BE2C (cell line): ENCODE results near the gene LETMD1. TPM values are rescaled to one million over a fixed set of nuclear protein-coding genes. Genes with fewer than 3 reads are reported as not detected.
A peak's percentile ranks its signal among the peaks of the same experiment; 100 is the strongest.

ENCODE experiments used
- DNase-seq: peaks from one replicate; pipeline ENCODE4 v3.0.0-alpha.2; 2020
- H3K27me3 ChIP-seq: fragments of 250-450 bp; sonication (Bioruptor Pico); 2 replicates; pipeline ENCODE4 v1.5.1; 2020; ENCODE audit warnings: mild to moderate bottlenecking
- H3K36me3 ChIP-seq: fragments of 250-450 bp; sonication (Bioruptor Pico); 2 replicates; pipeline ENCODE4 v1.5.1; 2020; ENCODE audit warnings: mild to moderate bottlenecking
- H3K4me1 ChIP-seq: fragments of 250-450 bp; sonication (Bioruptor Pico); 2 replicates; pipeline ENCODE4 v1.5.1; 2020
- H3K4me3 ChIP-seq: 2 replicates; pipeline ENCODE4 v1.5.1; 2011; ENCODE audit warnings: low read depth, low read length
- H3K9me3 ChIP-seq: fragments of 250-450 bp; sonication (Bioruptor Pico); 2 replicates; pipeline ENCODE4 v1.5.1; 2020
- polyA plus RNA-seq: library from polyadenylated mRNA; unstranded; fragments of >200 nt; gene quantifications from one replicate; pipeline ENCODE4 v1.2.1, GENCODE V29; 2012; ENCODE audit warnings: low read depth, missing spikeins; ENCODE audit not compliant: insufficient read length, insufficient read depth
- TF ChIP-seq, protein P1 (sequence below): IDR thresholded peaks from 2 replicates; pipeline ENCODE4 v1.5.1; 2012; ENCODE audit warnings: mild to moderate bottlenecking, low read depth, low read length

The LETMD1 gene, protein sequence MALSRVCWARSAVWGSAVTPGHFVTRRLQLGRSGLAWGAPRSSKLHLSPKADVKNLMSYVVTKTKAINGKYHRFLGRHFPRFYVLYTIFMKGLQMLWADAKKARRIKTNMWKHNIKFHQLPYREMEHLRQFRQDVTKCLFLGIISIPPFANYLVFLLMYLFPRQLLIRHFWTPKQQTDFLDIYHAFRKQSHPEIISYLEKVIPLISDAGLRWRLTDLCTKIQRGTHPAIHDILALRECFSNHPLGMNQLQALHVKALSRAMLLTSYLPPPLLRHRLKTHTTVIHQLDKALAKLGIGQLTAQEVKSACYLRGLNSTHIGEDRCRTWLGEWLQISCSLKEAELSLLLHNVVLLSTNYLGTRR
- polyA plus RNA-seq: 36.7 TPM

DNA sequence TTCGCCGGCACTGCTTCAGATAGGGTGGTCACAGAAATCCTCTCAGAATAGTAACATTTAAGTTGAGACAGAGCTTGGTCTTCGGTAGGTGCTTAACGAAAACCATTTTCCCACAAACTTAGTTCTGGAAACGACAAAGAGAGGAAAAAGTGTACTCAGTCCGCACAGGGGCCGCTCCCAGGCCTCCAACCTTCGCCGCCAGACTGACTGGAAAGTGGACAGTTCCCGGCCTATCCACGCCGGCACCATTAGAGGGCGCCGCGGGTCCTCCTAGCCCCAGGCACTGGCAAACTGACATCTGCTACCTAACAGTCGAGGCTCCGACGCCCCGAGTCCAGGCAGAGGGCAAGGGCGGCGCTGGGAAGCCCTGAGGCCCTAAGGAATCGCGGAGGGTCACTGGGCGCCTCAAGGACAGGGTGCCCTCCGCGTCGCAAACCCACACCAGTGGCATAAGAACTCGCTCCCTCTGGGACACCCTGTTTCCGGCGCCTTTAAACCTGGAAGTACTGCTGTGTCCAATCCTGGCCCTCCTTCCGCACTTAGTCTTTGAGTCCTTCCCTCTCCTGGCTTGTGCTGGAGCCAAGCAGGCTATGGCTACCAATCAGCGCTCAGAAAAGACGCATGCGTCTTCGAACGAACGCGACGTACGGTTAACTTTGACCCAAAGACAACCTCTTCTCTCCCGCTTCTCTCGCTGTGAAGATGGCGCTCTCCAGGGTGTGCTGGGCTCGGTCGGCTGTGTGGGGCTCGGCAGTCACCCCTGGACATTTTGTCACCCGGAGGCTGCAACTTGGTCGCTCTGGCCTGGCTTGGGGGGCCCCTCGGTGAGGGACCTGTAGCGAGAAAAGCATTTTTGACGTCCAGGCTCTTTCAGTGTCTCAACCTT, at the start of gene LETMD1:
Gene LETMD1, plus strand, starts transcription at position 673 of the 886 bp plus-strand sequence. Its CDS starts 30 bp downstream, at position 703.
- H3K9me3 ChIP-seq: no peaks in the 10 kb centered on the region
- peak; percentile 94 for DNase-seq
- peaks cover 5% of the 10 kb centered on the region for H3K36me3 ChIP-seq
- no peaks in the 10 kb centered on the region for H3K27me3 ChIP-seq
- no peaks in the 10 kb centered on the region for H3K4me1 ChIP-seq
- peak within 1 kb of the TSS; percentile 83 for H3K4me3 ChIP-seq
- TF ChIP-seq, protein P1, sequence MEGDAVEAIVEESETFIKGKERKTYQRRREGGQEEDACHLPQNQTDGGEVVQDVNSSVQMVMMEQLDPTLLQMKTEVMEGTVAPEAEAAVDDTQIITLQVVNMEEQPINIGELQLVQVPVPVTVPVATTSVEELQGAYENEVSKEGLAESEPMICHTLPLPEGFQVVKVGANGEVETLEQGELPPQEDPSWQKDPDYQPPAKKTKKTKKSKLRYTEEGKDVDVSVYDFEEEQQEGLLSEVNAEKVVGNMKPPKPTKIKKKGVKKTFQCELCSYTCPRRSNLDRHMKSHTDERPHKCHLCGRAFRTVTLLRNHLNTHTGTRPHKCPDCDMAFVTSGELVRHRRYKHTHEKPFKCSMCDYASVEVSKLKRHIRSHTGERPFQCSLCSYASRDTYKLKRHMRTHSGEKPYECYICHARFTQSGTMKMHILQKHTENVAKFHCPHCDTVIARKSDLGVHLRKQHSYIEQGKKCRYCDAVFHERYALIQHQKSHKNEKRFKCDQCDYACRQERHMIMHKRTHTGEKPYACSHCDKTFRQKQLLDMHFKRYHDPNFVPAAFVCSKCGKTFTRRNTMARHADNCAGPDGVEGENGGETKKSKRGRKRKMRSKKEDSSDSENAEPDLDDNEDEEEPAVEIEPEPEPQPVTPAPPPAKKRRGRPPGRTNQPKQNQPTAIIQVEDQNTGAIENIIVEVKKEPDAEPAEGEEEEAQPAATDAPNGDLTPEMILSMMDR: peak; percentile 86

DNA sequence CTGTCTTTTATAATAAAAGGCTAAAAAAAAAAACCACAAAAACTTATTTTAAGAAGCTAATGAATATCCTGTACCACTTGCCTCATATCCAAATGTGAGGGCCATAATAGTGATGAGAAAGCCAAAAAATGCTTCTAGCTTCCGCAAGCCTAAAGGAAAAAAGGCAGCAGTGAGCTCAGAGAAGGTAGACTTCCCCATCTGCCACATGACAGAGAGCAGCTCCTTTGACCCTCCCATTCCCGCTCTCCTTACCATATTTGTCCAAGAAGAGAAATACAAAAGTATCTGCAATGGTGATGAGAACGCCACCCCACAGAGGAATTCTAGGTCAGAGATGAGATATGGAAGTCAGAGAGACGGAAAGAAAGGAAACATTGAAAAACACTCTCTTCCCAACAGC, 49.0 kb upstream of the LETMD1 start:
- H3K9me3 ChIP-seq: no peaks in the 10 kb centered on the region
- H3K36me3 ChIP-seq: peaks cover 43% of the 10 kb centered on the region
- DNase-seq: no peak
- H3K4me1 ChIP-seq: no peaks in the 10 kb centered on the region
- no peak overlapping the region for H3K4me3 ChIP-seq
- TF ChIP-seq, protein P1: no peak
- H3K27me3 ChIP-seq: no peaks in the 10 kb centered on the region

DNA sequence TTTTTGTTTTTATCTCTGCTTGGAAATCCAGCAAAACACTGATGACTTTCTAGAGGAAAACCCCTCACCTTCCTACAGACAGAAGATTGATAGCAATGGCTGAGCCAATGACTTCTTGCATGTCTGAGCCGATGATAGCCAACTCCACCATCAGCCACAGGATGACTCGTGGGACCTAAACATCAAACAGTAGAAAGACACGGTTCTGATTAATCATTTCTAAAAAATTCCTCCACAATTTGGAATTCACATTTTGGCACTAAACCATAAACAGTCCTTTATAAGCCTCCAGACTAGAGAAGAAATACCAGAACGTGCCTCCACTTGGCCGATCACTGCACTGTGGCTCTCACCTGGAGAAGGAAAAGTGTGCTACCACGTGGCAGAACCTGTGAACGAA, 47.9 kb upstream of the LETMD1 start:
- TF ChIP-seq, protein P1: no peak
- Histone ChIP-seq H3K4me3 (no peak overlapping the region), H3K36me3 (peaks cover 45% of the 10 kb centered on the region), H3K9me3 (no peaks in the 10 kb centered on the region), H3K4me1 (no peaks in the 10 kb centered on the region), H3K27me3 (no peaks in the 10 kb centered on the region)
- no peak for DNase-seq

DNA sequence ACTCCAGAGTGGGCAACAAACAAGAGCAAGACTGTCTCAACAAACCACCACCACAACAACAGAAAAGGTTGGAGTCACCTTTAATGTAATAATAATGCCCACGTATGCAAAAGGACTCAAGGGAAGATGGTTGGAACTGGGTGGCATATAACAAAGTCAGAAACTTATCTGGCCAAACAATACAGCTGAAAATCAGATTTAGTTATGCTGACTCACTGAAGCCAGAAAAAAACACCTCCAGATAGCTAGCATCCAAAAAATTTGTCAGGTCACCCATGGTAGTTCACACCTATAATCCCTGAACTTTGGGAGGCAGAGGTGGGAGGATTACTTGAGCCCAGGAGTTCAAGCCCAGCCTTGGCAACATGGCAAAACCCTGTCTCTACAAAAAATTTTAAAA, 46.3 kb upstream of the LETMD1 start:
- no peak for DNase-seq
- no peaks in the 10 kb centered on the region for H3K9me3 ChIP-seq
- no peaks in the 10 kb centered on the region for H3K4me1 ChIP-seq
- H3K36me3 ChIP-seq: peaks cover 40% of the 10 kb centered on the region
- TF ChIP-seq, protein P1: no peak
- H3K27me3 ChIP-seq: no peaks in the 10 kb centered on the region
- H3K4me3 ChIP-seq: no peak overlapping the region

DNA sequence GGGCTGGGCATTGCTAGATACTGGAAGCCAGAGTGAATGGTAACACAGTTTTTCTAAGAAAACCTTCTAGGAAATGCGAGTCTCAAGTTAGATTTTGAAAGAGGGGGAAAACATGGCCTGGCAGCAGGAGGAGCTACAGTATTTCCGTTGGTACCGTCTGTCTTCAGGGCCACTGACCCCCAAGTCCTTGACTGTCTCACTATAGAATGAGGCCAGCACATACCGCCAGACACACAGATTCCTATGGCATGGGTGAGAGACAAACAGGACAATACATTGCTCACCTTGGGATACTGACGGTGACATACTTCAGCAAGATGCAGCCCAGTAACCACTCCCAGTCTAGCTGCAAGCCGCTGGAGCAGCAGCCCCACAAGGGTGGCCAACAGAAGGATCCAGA, 43.6 kb upstream of the LETMD1 start:
- Histone ChIP-seq H3K4me1 (no peaks in the 10 kb centered on the region), H3K4me3 (no peak overlapping the region), H3K27me3 (no peaks in the 10 kb centered on the region), H3K36me3 (peaks cover 47% of the 10 kb centered on the region), H3K9me3 (no peaks in the 10 kb centered on the region)
- no peak for DNase-seq
- TF ChIP-seq, protein P1: no peak
